Right lobe of liver (tissue), 6 donors: ENCODE data around the gene SLC7A1. TPM values are rescaled to one million over a fixed set of nuclear protein-coding genes. Genes with fewer than 3 reads are reported as not detected.

Experiments
- ATAC-seq, 4 donors: fragments of 200-7000 bp; cut with Tn5 transposase; one replicate each; pipeline ENCODE4 v1.9.1; 2020; ENCODE audit warnings: mild to moderate bottlenecking in 4 of 4, moderate library complexity in 4 of 4
- DNase-seq, 3 donors: peaks; one replicate each; pipeline ENCODE4 v3.0.0-alpha.2; 2020
- H3K27ac ChIP-seq, 3 donors: fragments of 200-600 bp; one replicate each; pipeline ENCODE4 v1.8.0; 2022
- H3K27me3 ChIP-seq, 2 donors: fragments of 200-600 bp; one replicate each; pipeline ENCODE4 v1.8.0; 2022
- H3K36me3 ChIP-seq, 4 donors: fragments of 200-600 bp; sonication (generic) in 1 of 4; one replicate each; pipeline versions ENCODE4 v1.5.1 to v1.8.0; 2017 to 2022; ENCODE audit warnings: control low read depth in 1 of 4
- H3K4me1 ChIP-seq, 4 donors: fragments of 200-600 bp; sonication (generic) in 1 of 4; one replicate each; pipeline versions ENCODE4 v1.5.1 to v1.8.0; 2017 to 2022; ENCODE audit warnings: control low read depth in 1 of 4
- H3K4me3 ChIP-seq, 3 donors: fragments of 200-600 bp; one replicate each; pipeline ENCODE4 v1.8.0; 2022
- H3K9me3 ChIP-seq, 4 donors: fragments of 200-600 bp; sonication (generic) in 1 of 4; one replicate each; pipeline versions ENCODE4 v1.5.1 to v1.8.0; 2017 to 2022; ENCODE audit warnings: control low read depth in 1 of 4
- POLR2A ChIP-seq: fragments of 450-650 bp; IDR thresholded peaks from one replicate; pipeline ENCODE4 v1.6.1; 2017; ENCODE audit warnings: antibody characterized with exemption, mild to moderate bottlenecking
- WGBS: methylation state at CpG from one replicate; pipeline ENCODE4 v1.1.6; 2018; ENCODE audit warnings: low coverage, low lambda C conversion rate; ENCODE audit not compliant: insufficient coverage; ENCODE audit errors: missing lambda C conversion rate; 5-methylcytosine and 5-hydroxymethylcytosine counted together
- intact Hi-C, 2 donors: fragments of 100-400 bp; cut with DNase I; formaldehyde crosslinking; loops; one replicate each; pipeline versions ENCODE4 v1.11.2 to v1.14.1; 2022
- total RNA-seq, 6 experiments: library from RNA; depleted of rRNA in 2 of 6; stranded (reverse); fragments of >200 nt in 2 of 6; fragmentation: NEBNext Ultra II Directional in 3 of 6; extraction: Animal tissue kit (Norgen Biotek cat#: 25700) in 3 of 6; gene quantifications; one replicate each; pipeline versions ENCODE4 v1.1.0 to v1.2.4, GENCODE V29; 2016 to 2023
- TF ChIP-seq, protein P1 (sequence below), 4 donors: fragments of 200-600 bp in 3 of 4; fragments of 450-650 bp in 1 of 4; IDR thresholded peaks; one replicate each; pipeline versions ENCODE4 v1.5.1 to v1.8.0; 2016 to 2022; ENCODE audit warnings: antibody characterized with exemption in 4 of 4, mild to moderate bottlenecking in 2 of 4
- donor health status: DM: no; HTN: yes; CAD: no.
- donor health status: DM: no; HTN: no; CAD: no.
- donor health status: DM: no; HTN: no; CAD: no.
- donor health status: DM: no; HTN: yes; CAD: no.
- donor health status: DM: no; HTN: yes; CAD: no.

The SLC7A1 gene
- total RNA-seq, 6 experiments from 2014 or later, result 0.70 to 6.5 (median 3.7) TPM

DNA sequence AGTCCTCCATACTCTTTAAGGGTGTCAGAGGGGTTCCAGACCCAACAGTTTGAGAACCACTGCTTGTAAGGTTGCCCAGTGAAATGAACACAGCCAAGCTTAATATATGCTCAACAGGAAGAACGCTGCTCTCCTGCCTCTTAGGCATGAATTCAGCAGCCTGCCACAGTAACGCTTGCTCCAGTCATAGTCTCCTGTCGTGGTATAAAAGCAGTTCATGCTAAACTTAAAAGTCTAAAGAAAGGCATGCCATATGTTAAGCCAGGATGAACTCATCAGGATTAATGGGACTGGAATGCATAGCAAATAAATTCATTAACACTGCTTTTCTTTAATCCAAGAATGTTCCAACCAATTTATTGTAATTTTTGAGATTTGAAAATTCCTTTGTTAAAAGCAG lies 38.7 kb downstream of the SLC7A1 start:
- intact Hi-C loops, result no loop called here
- WGBS, result 92% methylated on average over 2 of the region's 3 CpGs
- H3K4me3 ChIP-seq, result no peak overlapping the region
- DNase-seq (no peak), ATAC-seq (no peak)
- no peak for TF ChIP-seq POLR2A
- TF ChIP-seq, protein P1, sequence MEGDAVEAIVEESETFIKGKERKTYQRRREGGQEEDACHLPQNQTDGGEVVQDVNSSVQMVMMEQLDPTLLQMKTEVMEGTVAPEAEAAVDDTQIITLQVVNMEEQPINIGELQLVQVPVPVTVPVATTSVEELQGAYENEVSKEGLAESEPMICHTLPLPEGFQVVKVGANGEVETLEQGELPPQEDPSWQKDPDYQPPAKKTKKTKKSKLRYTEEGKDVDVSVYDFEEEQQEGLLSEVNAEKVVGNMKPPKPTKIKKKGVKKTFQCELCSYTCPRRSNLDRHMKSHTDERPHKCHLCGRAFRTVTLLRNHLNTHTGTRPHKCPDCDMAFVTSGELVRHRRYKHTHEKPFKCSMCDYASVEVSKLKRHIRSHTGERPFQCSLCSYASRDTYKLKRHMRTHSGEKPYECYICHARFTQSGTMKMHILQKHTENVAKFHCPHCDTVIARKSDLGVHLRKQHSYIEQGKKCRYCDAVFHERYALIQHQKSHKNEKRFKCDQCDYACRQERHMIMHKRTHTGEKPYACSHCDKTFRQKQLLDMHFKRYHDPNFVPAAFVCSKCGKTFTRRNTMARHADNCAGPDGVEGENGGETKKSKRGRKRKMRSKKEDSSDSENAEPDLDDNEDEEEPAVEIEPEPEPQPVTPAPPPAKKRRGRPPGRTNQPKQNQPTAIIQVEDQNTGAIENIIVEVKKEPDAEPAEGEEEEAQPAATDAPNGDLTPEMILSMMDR (IDR thresholded peaks at IDR 0.05), result no peak
- H3K36me3 ChIP-seq, result no peaks in the 10 kb centered on the region
- H3K27me3 ChIP-seq, result no peaks in the 10 kb centered on the region
- no peaks in the 10 kb centered on the region for H3K4me1 ChIP-seq
- H3K9me3 ChIP-seq, result no peaks in the 10 kb centered on the region
- H3K27ac ChIP-seq, result no peak overlapping the region

DNA sequence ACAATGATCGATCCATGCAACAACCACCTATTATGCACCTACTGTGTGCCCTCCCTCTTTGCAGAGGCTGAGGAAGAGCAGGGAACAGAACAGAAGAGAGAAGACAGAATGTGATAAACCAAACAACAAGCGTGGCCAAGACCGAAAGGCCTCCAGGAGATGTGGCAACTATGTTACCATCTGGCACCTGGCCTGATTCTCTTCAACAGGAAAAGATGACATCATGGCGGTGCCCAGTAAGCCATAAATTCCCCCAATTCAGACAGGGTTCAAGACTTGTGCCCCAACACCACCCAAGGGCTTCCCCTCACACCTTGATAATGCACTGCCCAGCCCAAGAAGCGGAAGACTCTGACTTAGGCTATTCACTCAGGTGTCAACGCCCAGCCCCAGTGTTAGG lies 44.3 kb downstream of the SLC7A1 start:
- TF ChIP-seq, protein P1 (IDR thresholded peaks at IDR 0.05), result no peak
- no peak for TF ChIP-seq POLR2A
- ATAC-seq (peak in 1 of 4 donors; percentile 7), DNase-seq (no peak)
- intact Hi-C loops, result no loop called here
- H3K27ac ChIP-seq, result no peak overlapping the region
- no peaks in the 10 kb centered on the region for H3K9me3 ChIP-seq
- no peaks in the 10 kb centered on the region for H3K27me3 ChIP-seq
- H3K4me1 ChIP-seq, result no peaks in the 10 kb centered on the region
- WGBS, result 92% methylated on average over 4 of the region's 6 CpGs
- no peak overlapping the region for H3K4me3 ChIP-seq
- H3K36me3 ChIP-seq, result no peaks in the 10 kb centered on the region

DNA sequence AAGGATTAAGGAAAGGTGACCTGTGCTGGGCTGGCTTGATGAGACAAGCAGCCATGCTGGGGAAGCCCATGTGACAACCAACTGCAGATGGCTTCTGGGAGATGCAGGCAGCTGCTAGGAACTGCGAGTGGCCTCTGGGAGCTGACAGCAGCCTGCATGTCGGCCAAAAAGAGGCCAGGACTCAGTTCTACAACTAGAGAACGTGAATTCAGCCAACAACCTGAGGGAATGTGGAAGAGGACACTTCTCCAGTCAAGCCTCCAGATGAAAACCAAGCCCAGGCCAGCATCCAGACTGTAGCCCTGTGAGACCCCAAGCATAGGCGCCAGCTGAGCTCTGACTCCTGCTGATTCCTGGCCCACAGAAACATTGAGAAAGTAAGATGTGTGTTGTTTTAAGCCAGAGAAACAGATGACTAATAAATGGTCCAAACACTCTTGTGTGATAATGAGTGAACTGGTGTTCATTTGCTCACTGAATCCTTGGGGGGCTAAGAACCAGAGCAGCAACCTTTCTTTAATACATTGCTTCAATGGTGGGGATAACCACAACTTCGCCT lies 45.0 kb downstream of the SLC7A1 start:
- no peak for TF ChIP-seq POLR2A
- TF ChIP-seq, protein P1 (IDR thresholded peaks at IDR 0.05), result no peak
- ATAC-seq, result no peak
- intact Hi-C loops, result no loop called here
- H3K4me3 ChIP-seq, result no peak overlapping the region
- 96% methylated on average over 2 of the region's 5 CpGs for whole genome bisulfite sequencing
- no peak for DNase-seq
- H3K4me1 ChIP-seq, result no peaks in the 10 kb centered on the region
- H3K27ac ChIP-seq, result no peak overlapping the region
- no peaks in the 10 kb centered on the region for H3K27me3 ChIP-seq
- no peaks in the 10 kb centered on the region for H3K9me3 ChIP-seq
- H3K36me3 ChIP-seq, result no peaks in the 10 kb centered on the region

DNA sequence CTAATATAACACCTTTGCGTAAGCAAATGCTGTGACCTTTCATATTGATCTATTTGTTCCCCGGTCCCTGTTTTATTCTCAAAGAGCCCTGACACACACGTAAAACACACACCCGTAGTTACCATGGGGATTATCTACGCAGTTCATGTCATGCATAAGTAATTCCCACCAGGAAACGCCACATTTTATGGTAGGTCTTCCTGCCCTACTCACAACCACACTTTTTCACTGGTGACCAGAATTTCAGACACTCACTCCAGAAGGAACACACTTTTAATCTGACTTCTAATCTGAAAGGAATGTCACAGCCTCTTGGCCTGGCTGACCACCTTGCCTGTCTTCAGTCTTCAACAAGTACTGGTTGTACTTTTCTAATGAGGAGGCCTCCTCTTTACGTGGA lies 46.8 kb downstream of the SLC7A1 start:
- ATAC-seq (peak; percentile 53 to 82 (median 77)), DNase-seq (no peak)
- TF ChIP-seq, protein P1 (IDR thresholded peaks at IDR 0.05), result no peak
- peak; percentile 22 for TF ChIP-seq POLR2A
- Histone ChIP-seq H3K4me3 (no peak overlapping the region), H3K4me1 (no peaks in the 10 kb centered on the region), H3K9me3 (no peaks in the 10 kb centered on the region), H3K27me3 (no peaks in the 10 kb centered on the region), H3K27ac (no peak overlapping the region), H3K36me3 (no peaks in the 10 kb centered on the region)
- intact Hi-C loops, result no loop called here
- 28% methylated on average over 7 of the region's 7 CpGs for WGBS

DNA sequence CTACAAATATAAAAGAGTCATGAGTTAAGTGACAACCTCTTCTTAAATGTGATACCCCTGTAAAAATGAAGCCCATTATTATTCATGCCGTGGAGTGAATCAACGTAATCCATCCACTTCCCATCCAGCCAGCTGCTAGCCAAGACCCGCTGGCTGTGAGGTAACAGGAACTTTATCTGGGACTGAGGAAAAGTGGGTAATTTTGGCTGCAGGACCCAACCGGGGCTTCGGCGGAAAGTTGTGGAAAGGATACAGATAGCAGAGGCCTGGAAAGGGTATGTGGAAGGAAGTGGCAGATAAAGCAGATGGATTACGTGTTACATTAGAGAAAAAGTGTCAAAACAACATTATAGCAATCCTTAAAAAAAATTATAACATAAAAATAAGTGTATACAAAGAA lies 48.3 kb downstream of the SLC7A1 start:
- H3K4me3 ChIP-seq, result no peak overlapping the region
- no peaks in the 10 kb centered on the region for H3K9me3 ChIP-seq
- intact Hi-C loops, result no loop called here
- ATAC-seq (peak; percentile 59 to 65 (median 62)), DNase-seq (no peak)
- H3K27ac ChIP-seq, result peak overlapping the region in 1 of 3 donors; percentile 10
- no peaks in the 10 kb centered on the region for H3K4me1 ChIP-seq
- WGBS, result 57% methylated on average over 7 of the region's 7 CpGs
- H3K36me3 ChIP-seq, result no peaks in the 10 kb centered on the region
- TF ChIP-seq, protein P1 (IDR thresholded peaks at IDR 0.05), result no peak
- TF ChIP-seq POLR2A, result no peak
- no peaks in the 10 kb centered on the region for H3K27me3 ChIP-seq
